ENCODE results near the gene NPEPL1.

- no peak for TF ChIP-seq CTCF (IDR thresholded peaks at IDR 0.05)
- TF ChIP-seq POLR2A (IDR thresholded peaks at IDR 0.05) = no peak
Measured at GRCh38 chr20:58741384-58741783, 48.8 kb downstream of the NPEPL1 start.
